Activated B cell treated with CpG ODN at 0.5 μM for 24 hours (primary cell): ENCODE results near the gene SHROOM4. TPM values are rescaled to one million over a fixed set of nuclear protein-coding genes. Genes with fewer than 3 reads are reported as not detected.

Source experiments
- ATAC-seq: fragments of 200-7000 bp; cut with Tn5 transposase; one replicate; pipeline ENCODE4 v1.10.0; 2021; ENCODE audit warnings: low read depth, mild to moderate bottlenecking, moderate library complexity
- CTCF ChIA-PET: fragments of 350-600 bp; sonication (Branson Sonifier 250); formaldehyde crosslinking; loops from one replicate; lab custom pipeline; 2021; ENCODE audit warnings: antibody characterized with exemption; lab: Charles Lee
- POLR2A ChIA-PET: fragments of 350-600 bp; sonication (Branson Sonifier 250); formaldehyde crosslinking; loops from one replicate; lab custom pipeline; 2021; ENCODE audit warnings: antibody characterized with exemption; lab: Charles Lee
- DNase-seq: peaks from one replicate; pipeline ENCODE4 v3.0.0; 2022
- H3K27ac Mint-ChIP-seq: one replicate; pipeline ENCODE4 v1.8.0; 2020; ENCODE audit warnings: mixed read lengths
- H3K27me3 Mint-ChIP-seq: one replicate; pipeline ENCODE4 v1.8.0; 2021; ENCODE audit warnings: mixed read lengths
- H3K36me3 Mint-ChIP-seq: one replicate; pipeline ENCODE4 v1.8.0; 2021; ENCODE audit warnings: low read depth, mixed read lengths
- H3K4me1 Mint-ChIP-seq: one replicate; pipeline ENCODE4 v1.8.0; 2021; ENCODE audit warnings: mixed read lengths
- H3K4me3 Mint-ChIP-seq: one replicate; pipeline ENCODE4 v1.8.0; 2020; ENCODE audit warnings: mild to moderate bottlenecking, mixed read lengths
- H3K9me3 Mint-ChIP-seq: one replicate; pipeline ENCODE4 v1.8.0; 2020; ENCODE audit warnings: mixed read lengths
- CTCF ChIP-seq: fragments of 200-600 bp; IDR thresholded peaks from one replicate; pipeline ENCODE4 v1.8.0; 2022; ENCODE audit warnings: antibody characterized with exemption, mild to moderate bottlenecking
- intact Hi-C: fragments of 100-400 bp; cut with micrococcal nuclease; formaldehyde crosslinking; loops from one replicate; pipeline ENCODE4 v1.15.1; 2024
- total RNA-seq: library from RNA; stranded (reverse); gene quantifications from 2 replicates; pipeline ENCODE4 v1.2.3, GENCODE V29; 2022

Gene SHROOM4
- total RNA-seq, 1 donor from 2014 or later, result not detected

- DNase-seq (no peak), ATAC-seq (no peak)
- ChIA-PET POLR2A (no interaction called here), CTCF (no interaction called here)
- no peaks in the 10 kb centered on the region for H3K27me3 Mint-ChIP-seq
- intact Hi-C loops, result no loop called here
- no peak overlapping the region for H3K4me3 Mint-ChIP-seq
- H3K36me3 Mint-ChIP-seq, result no peaks in the 10 kb centered on the region
- TF ChIP-seq CTCF, result no peak
- H3K27ac Mint-ChIP-seq, result no peak overlapping the region
- no peaks in the 10 kb centered on the region for H3K4me1 Mint-ChIP-seq
- no peaks in the 10 kb centered on the region for H3K9me3 Mint-ChIP-seq
These were observed 227.0 kb downstream of the SHROOM4 start for GRCh38 chrX:50586980-50587379.

GRCh38 chrX:50586407-50586806 is 227.6 kb downstream of the SHROOM4 start:
- ATAC-seq, result no peak
- ChIA-PET CTCF (no interaction called here), POLR2A (no interaction called here)
- no peak overlapping the region for H3K4me3 Mint-ChIP-seq
- H3K27me3 Mint-ChIP-seq, result no peaks in the 10 kb centered on the region
- intact Hi-C loops, result no loop called here
- no peak for TF ChIP-seq CTCF
- H3K9me3 Mint-ChIP-seq, result no peaks in the 10 kb centered on the region
- H3K4me1 Mint-ChIP-seq, result no peaks in the 10 kb centered on the region
- no peak for DNase-seq
- H3K36me3 Mint-ChIP-seq, result no peaks in the 10 kb centered on the region
- no peak overlapping the region for H3K27ac Mint-ChIP-seq

DNA sequence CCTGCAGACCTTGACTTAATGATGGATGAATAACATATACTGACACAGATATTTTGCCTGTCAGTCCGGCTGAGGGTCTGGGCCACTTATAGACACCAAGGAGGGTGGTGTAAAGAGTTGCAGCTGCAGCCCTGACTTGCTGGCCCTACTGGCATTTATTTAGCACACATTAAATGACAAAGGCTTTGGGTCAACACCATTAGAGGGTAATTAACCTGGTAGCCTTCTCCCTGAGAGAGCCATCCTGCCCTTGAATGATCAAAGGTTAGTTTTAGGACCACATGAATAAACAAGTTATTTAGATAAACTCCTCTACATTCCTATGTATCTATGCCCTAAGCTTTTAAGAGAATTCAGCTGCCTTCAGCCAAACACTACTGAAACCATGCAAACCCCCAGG is 232.6 kb downstream of the SHROOM4 start:
- H3K27ac Mint-ChIP-seq, result no peak overlapping the region
- no peaks in the 10 kb centered on the region for H3K36me3 Mint-ChIP-seq
- DNase-seq (no peak), ATAC-seq (no peak)
- no peaks in the 10 kb centered on the region for H3K4me1 Mint-ChIP-seq
- intact Hi-C loops, result no loop called here
- ChIA-PET CTCF (interaction anchor here (1.0 kb wide), 1 partner anchor 697 kb away, joined by 3 read pairs; no protein-coding TSS in a partner anchor), POLR2A (no interaction called here)
- no peaks in the 10 kb centered on the region for H3K9me3 Mint-ChIP-seq
- no peak overlapping the region for H3K4me3 Mint-ChIP-seq
- TF ChIP-seq CTCF, result no peak
- peaks cover 2% of the 10 kb centered on the region for H3K27me3 Mint-ChIP-seq

GRCh38 chrX:50579955-50580354 is 234.0 kb downstream of the SHROOM4 start:
- no peak overlapping the region for H3K4me3 Mint-ChIP-seq
- POLR2A ChIA-PET, result no interaction called here
- DNase-seq, result no peak
- no peaks in the 10 kb centered on the region for H3K4me1 Mint-ChIP-seq
- CTCF ChIA-PET, result interaction anchor here (0.6 to 2.1 kb wide), 4 partner anchors 480 to 695 kb away, joined by 4 to 13 read pairs (median 7); no protein-coding TSS in a partner anchor
- no peak for ATAC-seq
- peaks cover 2% of the 10 kb centered on the region for H3K27me3 Mint-ChIP-seq
- no peak for TF ChIP-seq CTCF
- intact Hi-C loops, result loop anchor here (1.0 kb wide), 1 partner anchor 665 kb away; no protein-coding TSS in a partner anchor
- H3K27ac Mint-ChIP-seq, result no peak overlapping the region
- no peaks in the 10 kb centered on the region for H3K9me3 Mint-ChIP-seq
- no peaks in the 10 kb centered on the region for H3K36me3 Mint-ChIP-seq

- no peak for DNase-seq
- H3K27ac Mint-ChIP-seq, result no peak overlapping the region
- H3K27me3 Mint-ChIP-seq, result peaks cover 2% of the 10 kb centered on the region
- no peak overlapping the region for H3K4me3 Mint-ChIP-seq
- H3K4me1 Mint-ChIP-seq, result no peaks in the 10 kb centered on the region
- no peak for ATAC-seq
- intact Hi-C loops, result no loop called here
- POLR2A ChIA-PET, result no interaction called here
- TF ChIP-seq CTCF, result no peak
- CTCF ChIA-PET, result no interaction called here
- no peaks in the 10 kb centered on the region for H3K36me3 Mint-ChIP-seq
- H3K9me3 Mint-ChIP-seq, result no peaks in the 10 kb centered on the region
These were observed 236.7 kb downstream of the SHROOM4 start for GRCh38 chrX:50577326-50577725.
